Mesenchymal stem cell (in vitro differentiated cells and primary cell): ENCODE data around the gene RNF11.
A peak's percentile ranks its signal among the peaks of the same experiment; 100 is the strongest.

Source experiments
- DNase-seq: peaks from one replicate; pipeline ENCODE4 v3.0.0-alpha.2; 2013
- H2AFZ ChIP-seq: one replicate; pipeline ENCODE4 v1.6.1; 2013; ENCODE audit warnings: low read depth, mild to moderate bottlenecking, control low read depth, inconsistent platforms, low read length, moderate library complexity
- H2AK5ac ChIP-seq: 2 replicates; pipeline ENCODE4 v1.6.1; 2013; ENCODE audit warnings: low read length, moderate library complexity, mild to moderate bottlenecking, inconsistent platforms; ENCODE audit not compliant: severe bottlenecking
- H2BK120ac ChIP-seq: one replicate; pipeline ENCODE4 v1.6.1; 2013; ENCODE audit warnings: low read depth, mild to moderate bottlenecking, inconsistent platforms, low read length, moderate library complexity
- H2BK12ac ChIP-seq, 2 experiments: one replicate each; pipeline ENCODE4 v1.6.1; 2013; ENCODE audit warnings: inconsistent platforms in 2 of 2, low read length in 2 of 2, mild to moderate bottlenecking in 2 of 2, moderate library complexity in 2 of 2, control low read depth in 1 of 2
- H2BK15ac ChIP-seq: one replicate; pipeline ENCODE4 v1.6.1; 2013; ENCODE audit warnings: mild to moderate bottlenecking, low read depth, inconsistent platforms; ENCODE audit not compliant: poor library complexity, severe bottlenecking
- H2BK5ac ChIP-seq: 2 replicates; pipeline ENCODE4 v1.6.1; 2013; ENCODE audit warnings: low read depth, mild to moderate bottlenecking, low read length, control low read depth, inconsistent platforms; ENCODE audit not compliant: poor library complexity, severe bottlenecking
- H3K14ac ChIP-seq, 2 experiments: one replicate each; pipeline ENCODE4 v1.6.1; 2013; ENCODE audit warnings: inconsistent platforms in 2 of 2, low read length in 2 of 2, control low read depth in 1 of 2, mild to moderate bottlenecking in 1 of 2, moderate library complexity in 1 of 2
- H3K18ac ChIP-seq, 2 experiments: one replicate each; pipeline ENCODE4 v1.6.1; 2013; ENCODE audit warnings: inconsistent platforms in 2 of 2, low read length in 2 of 2, control low read depth in 1 of 2, low read depth in 1 of 2, mild to moderate bottlenecking in 1 of 2
- H3K23ac ChIP-seq, 2 experiments: one replicate each; pipeline ENCODE4 v1.6.1; 2013; ENCODE audit warnings: inconsistent platforms in 2 of 2, low read length in 2 of 2, mild to moderate bottlenecking in 2 of 2, moderate library complexity in 2 of 2, control low read depth in 1 of 2
- H3K27ac ChIP-seq: 2 replicates; pipeline ENCODE4 v1.5.1; 2013; ENCODE audit warnings: mild to moderate bottlenecking, moderate library complexity, low read length, control low read depth, inconsistent platforms; ENCODE audit not compliant: poor library complexity, severe bottlenecking
- H3K27me3 ChIP-seq, 2 experiments: 2 replicates each; pipeline versions ENCODE4 v1.6.1 to v1.7.0; 2013; ENCODE audit warnings: low read length in 2 of 2, mild to moderate bottlenecking in 2 of 2, moderate library complexity in 2 of 2, control low read depth in 1 of 2, inconsistent platforms in 1 of 2; ENCODE audit not compliant: control insufficient read depth in 1 of 2, insufficient read depth in 1 of 2
- H3K36me3 ChIP-seq, 2 experiments: 2 replicates each; pipeline versions ENCODE4 v1.6.1 to v1.7.0; 2013; ENCODE audit warnings: low read length in 2 of 2, control low read depth in 1 of 2, inconsistent platforms in 1 of 2, low read depth in 1 of 2, mild to moderate bottlenecking in 1 of 2; ENCODE audit not compliant: insufficient read depth in 2 of 2, control insufficient read depth in 1 of 2
- H3K4ac ChIP-seq, 2 experiments: one replicate each; pipeline ENCODE4 v1.6.1; 2013; ENCODE audit warnings: inconsistent platforms in 2 of 2, low read length in 2 of 2, mild to moderate bottlenecking in 2 of 2, moderate library complexity in 2 of 2, control low read depth in 1 of 2, low read depth in 1 of 2
- H3K4me1 ChIP-seq: 2 replicates; pipeline ENCODE4 v1.6.1; 2013; ENCODE audit warnings: low read depth, low read length, control low read depth; ENCODE audit not compliant: control insufficient read depth, insufficient read depth
- H3K4me2 ChIP-seq: 2 replicates; pipeline ENCODE4 v1.6.1; 2013; ENCODE audit warnings: low read length, mild to moderate bottlenecking, inconsistent platforms; ENCODE audit not compliant: poor library complexity, severe bottlenecking
- H3K4me3 ChIP-seq, 2 experiments: 2 replicates each; pipeline versions ENCODE4 v1.5.1 to v1.7.0; 2013; ENCODE audit warnings: low read length in 2 of 2, mild to moderate bottlenecking in 2 of 2, control low read depth in 1 of 2, low read depth in 1 of 2; ENCODE audit not compliant: insufficient read depth in 1 of 2
- H3K79me1 ChIP-seq: replicated peaks from 2 replicates; pipeline ENCODE4 v1.6.1; 2013; ENCODE audit warnings: mild to moderate bottlenecking, control low read depth, low read length, inconsistent platforms; ENCODE audit not compliant: poor library complexity, severe bottlenecking
- H3K9ac ChIP-seq: 2 replicates; pipeline ENCODE4 v1.7.0; 2013; ENCODE audit warnings: mild to moderate bottlenecking, low read length, moderate library complexity
- H3K9me3 ChIP-seq: 2 replicates; pipeline ENCODE4 v1.7.0; 2013; ENCODE audit warnings: mild to moderate bottlenecking, low read length; ENCODE audit not compliant: control insufficient read depth
- H4K8ac ChIP-seq: one replicate; pipeline ENCODE4 v1.6.1; 2013; ENCODE audit warnings: inconsistent platforms, mild to moderate bottlenecking, low read length, moderate library complexity
- H4K91ac ChIP-seq: one replicate; pipeline ENCODE4 v1.6.1; 2013; ENCODE audit warnings: mild to moderate bottlenecking, low read length, inconsistent platforms
- WGBS: methylation state at CpG from one replicate; pipeline ENCODE4 v1.1.7; 2013; ENCODE audit warnings: mixed read lengths; 5-methylcytosine and 5-hydroxymethylcytosine counted together

The RNF11 gene

GRCh38 chr1:51192213-51192843, 43.7 kb upstream of the RNF11 start:
- Histone ChIP-seq H3K4me3 (no peak overlapping the region), H3K4ac (no peak overlapping the region), H4K91ac (no peak overlapping the region), H3K79me1 (no peaks in the 10 kb centered on the region), H3K18ac (no peak overlapping the region), H2BK12ac (no peak overlapping the region), H3K23ac (no peak overlapping the region), H2AFZ (no peak overlapping the region), H3K4me1 (no peaks in the 10 kb centered on the region), H3K9ac (no peak overlapping the region), H3K27ac (no peak overlapping the region), H2BK5ac (no peak overlapping the region), H2BK120ac (no peak overlapping the region), H3K14ac (no peak overlapping the region), H4K8ac (no peak overlapping the region), H3K36me3 (no peaks in the 10 kb centered on the region), H2AK5ac (no peak overlapping the region), H3K4me2 (no peak overlapping the region), H3K9me3 (no peaks in the 10 kb centered on the region), H3K27me3 (no peaks in the 10 kb centered on the region), H2BK15ac (no peak overlapping the region)
- 25% methylated on average over 3 of the region's 3 CpGs for WGBS
- peak; percentile 76 for DNase-seq

- no peak overlapping the region for H3K4me3 ChIP-seq
- no peak overlapping the region for H4K8ac ChIP-seq
- no peak overlapping the region for H3K4ac ChIP-seq
- H3K27me3 ChIP-seq = no peaks in the 10 kb centered on the region
- no peak overlapping the region for H3K23ac ChIP-seq
- no peak overlapping the region for H3K27ac ChIP-seq
- H2AFZ ChIP-seq = no peak overlapping the region
- no peaks in the 10 kb centered on the region for H3K9me3 ChIP-seq
- H2BK12ac ChIP-seq = no peak overlapping the region
- H2BK5ac ChIP-seq = no peak overlapping the region
- H3K14ac ChIP-seq = no peak overlapping the region
- no peak overlapping the region for H2AK5ac ChIP-seq
- no peak overlapping the region for H3K18ac ChIP-seq
- H3K36me3 ChIP-seq = no peaks in the 10 kb centered on the region
- H4K91ac ChIP-seq = no peak overlapping the region
- H3K79me1 ChIP-seq = no peaks in the 10 kb centered on the region
- no peak overlapping the region for H2BK120ac ChIP-seq
- no peak overlapping the region for H3K4me2 ChIP-seq
- H3K9ac ChIP-seq = no peak overlapping the region
- H2BK15ac ChIP-seq = no peak overlapping the region
- no peak for DNase-seq
- H3K4me1 ChIP-seq = no peaks in the 10 kb centered on the region
Measured at GRCh38 chr1:51193564-51193963, 42.5 kb upstream of the RNF11 start.

- Histone ChIP-seq H2AK5ac (no peak overlapping the region), H3K4me1 (no peaks in the 10 kb centered on the region), H2BK5ac (no peak overlapping the region), H3K23ac (no peak overlapping the region), H2BK12ac (no peak overlapping the region), H3K18ac (no peak overlapping the region), H3K36me3 (no peaks in the 10 kb centered on the region), H2BK15ac (no peak overlapping the region), H4K91ac (no peak overlapping the region), H3K27ac (no peak overlapping the region), H3K4ac (no peak overlapping the region), H3K27me3 (no peaks in the 10 kb centered on the region), H3K9ac (no peak overlapping the region), H2AFZ (no peak overlapping the region), H3K9me3 (no peaks in the 10 kb centered on the region), H2BK120ac (no peak overlapping the region), H3K79me1 (no peaks in the 10 kb centered on the region), H3K4me2 (no peak overlapping the region), H3K4me3 (no peak overlapping the region), H3K14ac (no peak overlapping the region), H4K8ac (no peak overlapping the region)
- no peak for DNase-seq
- 86% methylated on average over 3 of the region's 3 CpGs for WGBS
Measured at GRCh38 chr1:51203121-51203873, 32.8 kb upstream of the RNF11 start.

GRCh38 chr1:51203874-51204245, 32.2 kb upstream of the RNF11 start:
- Histone ChIP-seq H3K4me1 (no peaks in the 10 kb centered on the region), H3K4me3 (no peak overlapping the region), H2AK5ac (no peak overlapping the region), H3K4ac (no peak overlapping the region), H3K27ac (no peak overlapping the region), H2BK120ac (no peak overlapping the region), H2AFZ (no peak overlapping the region), H3K23ac (no peak overlapping the region), H2BK15ac (no peak overlapping the region), H4K91ac (no peak overlapping the region), H3K79me1 (no peaks in the 10 kb centered on the region), H3K27me3 (no peaks in the 10 kb centered on the region), H2BK5ac (no peak overlapping the region), H4K8ac (no peak overlapping the region), H2BK12ac (no peak overlapping the region), H3K36me3 (no peaks in the 10 kb centered on the region), H3K14ac (no peak overlapping the region), H3K9me3 (no peaks in the 10 kb centered on the region), H3K18ac (no peak overlapping the region), H3K4me2 (no peak overlapping the region), H3K9ac (no peak overlapping the region)
- DNase-seq = no peak
- WGBS = 97% methylated on average over 6 of the region's 6 CpGs
